ENCODE measurements around the gene CDC37L1.
"Not testable (repeated sequence)": the region's sequence is repeated elsewhere in the genome, so short reads cannot be mapped to it uniquely, and the experiment has no call there.

Gene CDC37L1

DNA sequence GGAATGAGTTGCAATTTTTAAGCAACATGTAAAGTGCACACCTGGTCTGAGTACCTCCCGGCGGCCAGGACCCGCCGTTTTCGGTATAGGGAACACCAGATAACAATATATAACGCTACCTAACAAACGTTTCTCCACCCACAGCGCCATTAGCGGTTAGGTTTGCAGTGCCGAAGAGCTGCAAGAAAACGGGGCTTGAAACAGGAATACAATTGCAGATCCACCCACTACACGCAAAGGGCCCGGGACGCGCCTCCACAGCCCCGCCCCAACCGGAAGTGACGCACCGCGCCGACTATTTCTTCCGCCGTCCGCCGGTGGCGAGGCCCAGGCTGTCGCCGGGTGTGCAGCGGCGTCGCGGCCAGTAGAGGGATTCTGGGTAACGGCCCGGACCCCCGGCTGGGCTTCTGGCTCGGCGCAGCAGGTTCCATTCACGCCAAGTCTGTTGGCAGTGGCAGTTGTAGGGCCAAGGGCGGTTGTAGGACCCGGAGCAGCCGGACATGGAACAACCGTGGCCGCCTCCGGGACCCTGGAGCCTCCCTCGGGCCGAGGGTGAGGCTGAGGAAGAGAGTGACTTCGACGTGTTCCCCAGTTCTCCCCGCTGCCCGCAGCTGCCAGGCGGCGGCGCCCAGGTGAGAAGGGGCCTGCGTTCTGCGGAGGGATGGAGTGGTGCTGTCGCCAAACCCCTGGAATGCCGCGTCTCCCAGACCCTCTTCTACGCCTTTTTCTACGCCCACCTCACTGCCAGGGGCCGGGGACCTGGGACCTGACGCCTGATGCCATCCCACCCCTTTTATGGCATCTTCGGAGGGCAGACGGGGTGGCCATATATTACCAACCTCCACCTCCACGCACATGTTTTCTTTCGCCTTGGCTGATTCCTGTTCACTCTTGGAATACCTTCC, at the start of gene CDC37L1:
Gene CDC37L1 (plus strand): TSS at position 302 of the 905 bp plus-strand sequence. CDS start 199 bp downstream, at position 501.
- Histone ChIP-seq H3K4me2 (peak within 1 kb of the TSS; percentile 79), H3K9me3 (no peaks in the 10 kb centered on the region)
- TF ChIP-seq Cebpa-rat (IDR thresholded peaks at IDR 0.05) = no peak

DNA sequence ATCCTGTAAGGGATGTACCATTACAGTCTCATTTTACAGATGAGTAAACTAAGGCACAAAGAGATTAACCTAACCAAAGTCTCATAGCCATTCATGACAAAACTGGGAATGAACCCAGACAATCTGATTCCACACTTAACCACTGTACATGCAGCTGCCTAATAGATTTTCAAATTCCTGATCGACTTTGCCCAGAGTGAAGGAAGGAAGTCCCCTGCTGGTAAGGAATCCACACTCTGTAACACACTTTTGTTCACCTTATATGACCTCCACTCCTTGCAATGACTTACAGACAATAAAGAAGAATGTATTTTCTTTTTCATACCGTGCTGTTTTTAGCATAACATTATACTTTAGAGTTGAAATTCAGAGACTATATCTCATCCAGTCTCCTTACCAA, 48.5 kb upstream of the CDC37L1 start:
- Histone ChIP-seq H4K20me1 (no peaks in the 10 kb centered on the region), H3K4me3 (no peak overlapping the region), H3K27ac (no peak overlapping the region), H3K27me3 (no peaks in the 10 kb centered on the region), H3K36me3 (no peaks in the 10 kb centered on the region), H3K9ac (no peak overlapping the region), H3K9me3 (no peaks in the 10 kb centered on the region), H3K4me2 (no peak overlapping the region), H3K4me1 (no peaks in the 10 kb centered on the region)
- TF ChIP-seq Cebpa-rat (IDR thresholded peaks at IDR 0.05) = no peak

More for the DNA sequence above, at the start of gene CDC37L1:
- peak within 1 kb of the TSS; percentile 94 for H3K27ac ChIP-seq
- peaks cover 14% of the 10 kb centered on the region for H4K20me1 ChIP-seq
- H3K9ac ChIP-seq = peak within 1 kb of the TSS; percentile 91
- peaks cover 12% of the 10 kb centered on the region for H3K36me3 ChIP-seq
- H3K4me3 ChIP-seq = peak within 1 kb of the TSS; percentile 82
- no peaks in the 10 kb centered on the region for H3K27me3 ChIP-seq
- H3K4me1 ChIP-seq = peaks cover 22% of the 10 kb centered on the region

DNA sequence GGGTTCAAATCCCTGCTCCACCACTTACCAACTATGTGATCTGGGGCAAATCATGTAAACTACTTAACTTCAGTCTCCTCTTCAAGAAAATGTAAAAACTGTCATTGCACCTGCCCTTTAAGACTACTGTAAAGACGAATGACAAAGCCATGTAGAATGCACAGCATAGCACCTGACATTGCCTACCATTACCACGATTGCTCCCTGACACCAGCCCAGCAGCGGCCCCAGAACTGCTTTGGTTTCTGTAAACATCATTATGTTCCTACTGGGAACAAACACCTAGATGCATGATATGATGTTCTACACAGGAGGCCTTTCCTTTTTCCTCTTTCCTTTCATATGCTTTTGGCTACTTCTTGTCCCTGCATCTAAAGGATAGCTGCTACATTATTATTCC, 40.4 kb upstream of the CDC37L1 start:
- Histone ChIP-seq H4K20me1 (no peaks in the 10 kb centered on the region), H3K4me3 (no peak overlapping the region), H3K27ac (no peak overlapping the region), H3K9ac (no peak overlapping the region), H3K4me2 (no peak overlapping the region), H3K36me3 (no peaks in the 10 kb centered on the region), H3K27me3 (no peaks in the 10 kb centered on the region), H3K9me3 (no peaks in the 10 kb centered on the region), H3K4me1 (peaks cover 6% of the 10 kb centered on the region)
- no peak for TF ChIP-seq Cebpa-rat (IDR thresholded peaks at IDR 0.05)

DNA sequence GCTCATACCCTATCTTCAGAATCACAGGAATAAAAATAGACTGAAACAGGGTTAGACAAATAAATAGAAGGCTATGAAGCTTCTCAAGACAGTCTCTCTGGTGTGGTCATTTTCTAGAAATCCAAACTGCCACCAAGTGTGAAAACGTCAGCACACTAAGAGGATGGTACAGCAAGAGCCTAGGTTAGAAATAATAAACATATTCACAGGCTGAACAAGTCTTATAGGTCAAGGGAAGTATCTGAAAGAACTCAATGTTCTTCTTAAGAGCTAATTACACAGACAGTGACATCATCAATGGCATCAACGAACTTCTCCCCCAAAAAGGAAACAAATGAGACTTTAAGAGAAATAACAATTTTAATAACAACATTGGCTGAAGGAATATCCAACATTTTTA, 39.9 kb upstream of the CDC37L1 start:
- no peak for TF ChIP-seq Cebpa-rat (IDR thresholded peaks at IDR 0.05)
- no peak overlapping the region for H3K4me3 ChIP-seq
- H3K9ac ChIP-seq = no peak overlapping the region
- no peaks in the 10 kb centered on the region for H3K36me3 ChIP-seq
- H3K27me3 ChIP-seq = no peaks in the 10 kb centered on the region
- H4K20me1 ChIP-seq = no peaks in the 10 kb centered on the region
- H3K27ac ChIP-seq = no peak overlapping the region
- peaks cover 6% of the 10 kb centered on the region for H3K4me1 ChIP-seq
- H3K4me2 ChIP-seq = no peak overlapping the region
- no peaks in the 10 kb centered on the region for H3K9me3 ChIP-seq

DNA sequence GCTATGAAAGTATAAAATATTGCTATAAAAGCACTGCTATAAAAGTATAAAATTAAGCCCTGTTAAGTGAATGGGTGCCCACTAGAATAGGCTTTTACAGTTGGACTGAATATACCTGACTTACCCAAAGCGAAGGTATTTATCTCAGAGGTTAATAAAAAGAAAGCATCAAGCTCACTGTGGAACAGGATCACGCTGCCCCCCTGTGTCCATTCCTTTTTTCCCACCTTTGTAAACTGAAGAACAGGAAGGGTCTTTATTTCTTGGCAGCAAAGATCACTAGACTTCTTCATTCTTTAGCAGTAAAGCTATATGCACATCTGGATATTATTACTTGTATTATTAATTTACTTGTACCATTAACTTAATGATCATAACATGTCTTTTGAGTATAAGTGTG, 39.3 kb upstream of the CDC37L1 start:
- H3K4me3 ChIP-seq = no peak overlapping the region
- no peak overlapping the region for H3K27ac ChIP-seq
- H4K20me1 ChIP-seq = no peaks in the 10 kb centered on the region
- H3K36me3 ChIP-seq = no peaks in the 10 kb centered on the region
- no peak for TF ChIP-seq Cebpa-rat (IDR thresholded peaks at IDR 0.05)
- no peaks in the 10 kb centered on the region for H3K9me3 ChIP-seq
- no peak overlapping the region for H3K4me2 ChIP-seq
- no peaks in the 10 kb centered on the region for H3K27me3 ChIP-seq
- peaks cover 6% of the 10 kb centered on the region for H3K4me1 ChIP-seq
- H3K9ac ChIP-seq = no peak overlapping the region

DNA sequence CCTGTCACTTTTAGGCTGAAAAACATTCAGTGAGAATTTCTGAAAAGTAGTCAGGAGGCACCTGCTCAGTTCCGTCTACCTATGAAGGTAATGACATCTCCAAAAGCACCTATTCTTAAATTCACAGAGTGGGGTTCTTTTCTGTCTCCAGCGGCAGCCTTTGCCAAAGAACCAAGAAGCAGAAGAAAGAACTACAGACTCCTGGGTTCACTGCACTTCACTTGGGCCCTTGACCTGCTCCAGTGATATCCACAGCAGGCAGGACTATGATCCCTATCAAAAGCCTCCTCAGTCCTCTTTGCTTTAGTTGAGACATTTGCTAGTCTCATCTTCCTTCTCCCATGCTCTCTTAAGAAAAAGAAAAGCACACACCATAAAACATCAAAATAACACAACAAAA, 37.0 kb upstream of the CDC37L1 start:
- Histone ChIP-seq H3K36me3 (no peaks in the 10 kb centered on the region), H3K27ac (no peak overlapping the region), H3K9ac (no peak overlapping the region), H3K4me3 (no peak overlapping the region), H3K4me1 (peaks cover 6% of the 10 kb centered on the region), H3K27me3 (no peaks in the 10 kb centered on the region), H3K4me2 (no peak overlapping the region), H3K9me3 (no peaks in the 10 kb centered on the region), H4K20me1 (no peaks in the 10 kb centered on the region)
- no peak for TF ChIP-seq Cebpa-rat (IDR thresholded peaks at IDR 0.05)

DNA sequence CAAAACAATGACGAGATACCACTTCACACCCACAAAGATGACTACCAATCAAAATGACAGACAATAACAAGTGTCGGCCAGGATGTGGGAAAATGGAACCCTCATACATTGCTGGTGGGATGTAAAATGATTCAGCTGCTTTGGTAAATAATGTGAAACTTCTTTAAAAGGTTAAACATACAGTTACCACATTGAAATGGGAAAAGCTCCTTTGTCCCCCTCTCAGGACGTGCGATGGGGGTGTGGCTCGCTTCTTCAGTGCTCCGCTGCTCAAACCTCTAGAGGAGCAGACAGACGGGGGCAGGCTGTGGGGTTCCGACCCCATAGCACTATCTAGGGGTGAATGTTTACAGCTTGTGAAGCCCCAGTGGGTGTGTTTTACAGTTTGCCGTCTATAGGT, 25.3 kb upstream of the CDC37L1 start:
- H3K9ac ChIP-seq = no peak overlapping the region
- H3K4me3 ChIP-seq = no peak overlapping the region
- H3K4me2 ChIP-seq = no peak overlapping the region
- no peaks in the 10 kb centered on the region for H4K20me1 ChIP-seq
- no peaks in the 10 kb centered on the region for H3K27me3 ChIP-seq
- no peaks in the 10 kb centered on the region for H3K36me3 ChIP-seq
- H3K4me1 ChIP-seq = no peaks in the 10 kb centered on the region
- H3K9me3 ChIP-seq = no peaks in the 10 kb centered on the region
- H3K27ac ChIP-seq = no peak overlapping the region
- no peak for TF ChIP-seq Cebpa-rat (IDR thresholded peaks at IDR 0.05)

DNA sequence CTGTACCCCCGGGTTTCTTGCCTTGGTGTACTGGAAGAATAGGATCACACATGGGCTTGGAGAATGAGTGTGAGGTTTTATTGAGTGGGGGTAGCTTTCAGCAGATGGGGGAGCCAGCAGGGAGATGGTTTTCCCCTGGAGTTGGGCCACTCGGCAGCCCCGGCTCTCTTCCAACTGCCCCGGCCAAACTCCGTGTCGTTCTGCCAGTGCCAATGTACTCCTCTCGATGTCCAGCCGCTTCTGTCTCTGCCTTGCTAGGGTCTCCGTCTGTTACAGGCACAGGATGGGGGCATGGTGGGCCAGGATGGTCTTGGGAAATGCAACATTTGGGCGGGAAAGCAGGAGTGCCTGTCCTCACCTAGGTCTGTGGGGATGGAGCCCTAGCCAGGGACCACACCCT, 24.8 kb upstream of the CDC37L1 start:
- H3K27ac ChIP-seq = no peak overlapping the region
- no peak overlapping the region for H3K4me2 ChIP-seq
- no peaks in the 10 kb centered on the region for H4K20me1 ChIP-seq
- no peaks in the 10 kb centered on the region for H3K36me3 ChIP-seq
- no peak overlapping the region for H3K4me3 ChIP-seq
- H3K4me1 ChIP-seq = no peaks in the 10 kb centered on the region
- H3K27me3 ChIP-seq = no peaks in the 10 kb centered on the region
- no peaks in the 10 kb centered on the region for H3K9me3 ChIP-seq
- H3K9ac ChIP-seq = no peak overlapping the region
- no peak for TF ChIP-seq Cebpa-rat (IDR thresholded peaks at IDR 0.05)

DNA sequence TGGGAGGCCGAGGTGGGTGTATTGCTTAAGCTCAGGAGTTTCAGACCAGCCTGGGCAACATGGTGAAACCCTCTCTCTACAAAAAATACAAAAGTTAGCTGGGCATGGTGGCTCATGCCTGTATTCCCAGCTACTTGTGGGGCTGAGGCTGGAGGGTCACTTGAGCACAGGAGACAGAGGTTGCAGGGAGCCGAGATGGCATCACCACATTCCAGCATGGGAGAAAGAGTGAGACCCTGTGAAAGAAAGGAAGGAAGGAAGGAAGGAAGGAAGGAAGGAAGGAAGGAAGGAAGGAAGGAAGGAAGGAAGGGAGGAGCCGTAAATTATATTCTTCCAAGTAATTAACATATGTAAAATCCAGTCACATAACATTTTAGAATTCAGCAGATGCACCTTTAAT, 23.2 kb upstream of the CDC37L1 start:
- H3K9ac ChIP-seq, H3K27ac ChIP-seq, H3K4me2 ChIP-seq, H4K20me1 ChIP-seq, H3K4me3 ChIP-seq, H3K4me1 ChIP-seq, H3K27me3 ChIP-seq, H3K9me3 ChIP-seq, H3K36me3 ChIP-seq: not testable (repeated sequence)

DNA sequence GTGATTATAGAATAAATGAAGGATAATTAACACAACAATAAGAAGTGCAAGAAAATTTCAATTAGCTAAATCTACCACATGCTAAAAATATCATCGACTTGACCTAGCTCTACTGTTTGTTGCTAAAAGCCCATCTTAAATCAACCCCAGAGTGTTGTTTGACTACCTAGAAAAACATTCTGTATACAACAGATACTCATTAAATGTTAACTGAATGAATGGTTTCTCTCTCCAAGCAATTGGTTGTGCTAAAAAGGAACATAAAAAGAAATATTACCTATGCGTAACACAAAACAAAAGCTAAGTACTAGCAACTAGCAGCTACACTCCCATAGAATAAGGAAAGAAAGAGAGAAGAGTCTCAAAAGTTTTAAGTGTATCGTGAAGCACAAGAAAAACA, 22.7 kb upstream of the CDC37L1 start:
- Histone ChIP-seq H3K36me3 (no peaks in the 10 kb centered on the region), H3K4me2 (no peak overlapping the region), H3K27ac (no peak overlapping the region), H3K9ac (no peak overlapping the region), H3K4me1 (peaks cover 6% of the 10 kb centered on the region), H3K9me3 (no peaks in the 10 kb centered on the region), H3K4me3 (no peak overlapping the region), H4K20me1 (no peaks in the 10 kb centered on the region), H3K27me3 (no peaks in the 10 kb centered on the region)
- no peak for TF ChIP-seq Cebpa-rat (IDR thresholded peaks at IDR 0.05)

Measured in BLaER1 (cell line).